RKO (cell line): ENCODE measurements around the gene AASDH.

Experiments
- DNase-seq: peaks from one replicate; pipeline ENCODE4 v3.0.0-alpha.2; 2016; ENCODE audit warnings: low spot score

Gene AASDH

DNA sequence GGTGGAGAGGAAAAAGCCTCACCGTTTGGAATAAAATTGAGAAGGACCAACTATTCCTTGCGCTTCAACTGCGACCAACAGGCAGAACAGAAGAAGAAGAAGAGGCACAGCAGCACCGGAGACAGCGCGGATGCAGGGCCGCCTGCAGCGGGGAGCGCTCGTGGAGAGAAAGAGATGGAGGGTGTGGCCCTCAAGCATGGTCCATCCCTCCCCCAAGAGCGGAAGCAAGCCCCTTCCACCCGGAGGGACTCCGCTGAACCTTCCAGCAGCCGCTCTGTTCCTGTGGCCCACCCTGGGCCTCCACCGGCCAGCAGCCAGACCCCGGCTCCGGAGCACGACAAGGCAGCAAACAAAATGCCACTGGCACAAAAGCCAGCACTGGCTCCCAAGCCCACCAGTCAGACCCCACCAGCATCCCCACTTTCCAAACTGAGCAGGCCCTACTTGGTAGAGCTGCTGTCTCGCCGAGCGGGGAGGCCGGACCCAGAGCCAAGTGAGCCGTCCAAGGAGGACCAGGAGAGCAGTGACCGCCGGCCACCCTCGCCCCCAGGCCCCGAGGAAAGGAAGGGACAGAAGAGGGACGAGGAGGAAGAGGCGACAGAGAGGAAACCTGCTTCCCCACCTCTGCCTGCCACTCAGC lies 71.2 kb downstream of the AASDH start:
- DNase-seq = no peak

DNA sequence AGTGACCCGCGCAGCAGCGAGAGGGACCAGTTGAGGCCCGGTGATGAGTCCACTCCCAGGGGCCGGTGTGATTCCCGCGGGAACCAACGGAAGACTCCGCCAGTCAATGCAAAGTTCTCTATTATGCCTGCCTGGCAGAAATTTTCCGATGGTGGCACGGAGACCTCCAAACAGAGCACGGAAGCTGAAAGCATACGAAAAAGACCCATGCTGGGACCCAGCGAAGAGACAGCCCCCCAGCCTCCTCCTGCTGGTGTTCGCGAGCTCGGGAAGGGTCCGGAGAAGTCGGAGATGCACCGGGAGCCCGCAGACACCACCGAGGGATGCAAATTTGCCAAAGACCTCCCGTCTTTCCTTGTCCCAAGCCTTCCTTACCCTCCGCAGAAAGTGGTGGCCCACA lies 71.7 kb downstream of the AASDH start:
- DNase-seq = no peak

DNA sequence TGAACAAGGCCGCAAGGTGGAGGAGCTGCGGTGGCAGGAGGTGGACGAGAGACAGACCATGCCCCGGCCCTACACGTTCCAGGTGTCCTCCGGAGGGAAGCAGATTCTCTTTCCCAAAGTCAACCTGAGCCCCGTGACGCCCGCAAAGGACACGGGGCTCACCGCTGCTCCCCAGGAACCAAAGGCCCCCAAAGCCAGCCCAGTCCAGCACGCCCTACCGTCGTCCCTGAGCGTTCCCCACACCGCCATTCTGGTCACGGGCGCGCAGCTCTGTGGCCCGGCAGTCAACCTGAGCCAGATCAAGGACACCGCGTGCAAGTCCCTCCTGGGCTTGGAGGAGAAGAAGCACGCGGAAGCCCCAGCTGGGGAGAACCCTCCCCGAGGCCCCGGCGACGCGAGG lies 72.2 kb downstream of the AASDH start:
- no peak for DNase-seq

DNA sequence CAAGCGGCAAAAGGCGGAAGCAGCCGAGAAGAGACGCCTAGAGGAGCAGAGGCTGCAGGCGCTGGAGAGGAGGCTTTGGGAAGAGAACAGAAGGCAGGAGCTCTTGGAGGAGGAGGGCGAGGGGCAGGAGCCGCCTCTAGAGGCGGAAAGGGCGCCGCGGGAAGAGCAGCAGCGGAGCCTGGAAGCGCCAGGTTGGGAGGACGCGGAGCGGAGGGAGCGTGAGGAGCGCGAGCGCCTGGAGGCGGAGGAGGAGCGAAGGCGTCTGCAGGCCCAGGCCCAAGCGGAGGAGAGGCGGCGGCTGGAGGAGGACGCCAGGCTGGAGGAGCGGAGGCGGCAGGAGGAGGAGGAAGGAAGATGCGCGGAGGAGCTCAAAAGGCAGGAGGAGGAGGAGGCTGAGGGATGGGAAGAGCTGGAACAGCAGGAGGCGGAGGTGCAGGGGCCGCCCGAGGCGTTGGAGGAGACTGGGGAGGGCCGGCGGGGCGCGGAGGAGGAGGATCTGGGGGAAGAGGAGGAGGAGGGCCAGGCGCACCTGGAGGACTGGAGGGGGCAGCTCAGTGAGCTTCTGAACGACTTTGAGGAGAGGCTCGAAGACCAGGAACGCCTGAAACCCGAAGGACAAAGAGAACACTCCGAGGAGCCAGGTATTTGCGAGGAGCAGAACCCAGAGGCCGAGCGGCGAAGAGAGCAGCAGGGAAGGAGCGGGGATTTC lies 72.9 kb downstream of the AASDH start:
- DNase-seq = no peak

DNA sequence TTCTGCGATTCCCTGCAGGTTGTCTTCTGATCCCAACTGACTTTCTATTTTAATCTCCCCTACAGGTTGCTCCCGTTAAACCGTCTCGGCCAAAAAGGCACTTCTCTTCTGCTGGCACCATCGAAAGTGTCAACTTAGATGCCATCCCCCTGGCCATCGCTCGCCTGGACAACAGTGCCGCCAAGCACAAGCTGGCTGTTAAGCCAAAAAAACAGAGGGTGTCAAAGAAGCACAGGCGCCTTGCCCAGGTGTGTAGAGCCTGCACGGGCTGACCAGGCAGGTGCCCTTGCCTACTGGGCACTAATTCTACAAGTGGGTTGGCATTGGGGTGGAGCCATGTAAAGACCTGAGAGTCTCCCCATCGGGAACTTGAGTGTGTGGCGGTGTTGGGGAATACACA lies 74.2 kb downstream of the AASDH start:
- no peak for DNase-seq

DNA sequence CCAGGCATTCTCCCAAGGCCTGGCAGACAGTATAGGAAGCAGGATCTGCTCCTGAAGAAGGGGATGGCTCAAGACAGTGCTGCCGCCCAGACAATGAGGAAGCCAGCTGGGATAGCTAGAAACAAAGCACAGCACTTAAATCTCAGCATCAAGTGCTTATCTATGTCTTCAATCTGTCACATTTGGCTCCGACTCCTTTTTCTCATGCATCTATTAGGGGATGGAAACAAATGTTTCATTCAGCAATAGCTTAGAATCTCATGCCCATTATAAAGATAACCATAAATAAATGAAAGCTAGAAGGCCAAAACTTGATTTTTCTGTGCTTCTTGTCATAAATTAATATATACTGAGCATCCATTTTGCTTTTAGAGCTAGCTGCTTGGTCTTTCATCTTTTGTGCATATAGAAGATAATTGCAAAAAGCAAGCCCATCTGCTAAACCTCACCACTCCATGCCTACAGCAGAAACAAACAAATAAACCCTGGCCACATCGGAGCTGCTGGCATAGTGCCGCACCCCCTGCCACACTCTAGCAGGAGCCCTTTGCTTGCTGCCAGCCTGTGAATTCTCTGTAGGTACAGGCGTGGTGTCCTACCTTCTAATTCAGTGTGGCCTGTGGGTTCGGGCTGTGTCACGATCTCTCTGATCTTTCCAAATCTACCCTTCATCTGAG lies 75.9 kb downstream of the AASDH start:
- no peak for DNase-seq

DNA sequence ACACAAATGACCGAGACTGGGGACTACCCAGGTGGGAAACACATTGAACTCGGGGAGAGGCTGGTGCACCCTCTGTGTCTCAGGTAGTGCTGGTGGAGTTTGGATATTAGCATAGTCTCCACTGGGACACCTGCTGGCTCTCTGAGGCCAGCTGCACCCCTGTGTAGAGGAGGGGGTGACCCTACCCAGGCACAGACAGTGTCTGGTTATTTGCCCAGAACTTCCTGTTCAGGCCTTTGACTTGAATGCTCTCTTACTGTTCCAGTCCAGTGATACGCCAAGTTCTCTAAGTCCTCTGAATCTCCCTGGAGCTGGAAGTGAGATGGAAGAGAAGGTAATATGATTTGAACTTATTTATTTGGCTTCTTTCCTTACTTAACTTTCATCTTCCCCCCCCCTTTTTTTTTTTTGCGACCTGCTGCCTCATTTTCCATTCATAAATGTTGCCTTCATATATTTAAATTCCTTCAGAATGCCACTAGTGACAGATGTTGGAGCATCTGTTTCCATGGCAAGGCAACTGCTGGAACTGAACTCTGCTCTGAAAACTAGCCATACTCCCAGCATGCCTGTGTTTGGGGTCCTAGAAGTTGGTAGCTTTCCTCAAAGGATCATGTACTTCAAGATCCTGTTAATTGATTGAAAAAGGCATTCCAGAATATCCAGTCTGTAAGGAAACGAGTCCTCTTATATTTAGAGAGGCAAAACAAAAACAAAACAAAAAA lies 76.7 kb downstream of the AASDH start:
- no peak for DNase-seq

DNA sequence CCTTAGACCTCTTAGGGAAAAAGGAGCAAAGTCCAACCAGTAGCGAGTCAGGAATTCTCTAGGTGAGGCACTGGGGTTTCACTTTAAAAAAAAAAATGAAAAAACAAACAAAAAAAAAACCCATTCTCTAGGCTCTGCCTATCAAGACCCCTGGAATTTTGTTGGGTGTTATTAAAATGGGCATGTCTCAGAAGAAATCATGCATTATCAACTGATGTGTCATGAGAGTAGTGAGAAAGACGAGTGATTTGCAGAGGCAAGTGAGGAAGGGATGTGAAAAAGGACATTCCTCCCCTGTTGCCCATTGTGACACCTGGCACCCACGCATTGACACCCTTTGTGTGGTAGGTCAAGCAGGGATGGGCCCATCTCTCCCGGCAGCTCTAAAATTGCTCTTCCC lies 78.9 kb downstream of the AASDH start:
- no peak for DNase-seq

DNA sequence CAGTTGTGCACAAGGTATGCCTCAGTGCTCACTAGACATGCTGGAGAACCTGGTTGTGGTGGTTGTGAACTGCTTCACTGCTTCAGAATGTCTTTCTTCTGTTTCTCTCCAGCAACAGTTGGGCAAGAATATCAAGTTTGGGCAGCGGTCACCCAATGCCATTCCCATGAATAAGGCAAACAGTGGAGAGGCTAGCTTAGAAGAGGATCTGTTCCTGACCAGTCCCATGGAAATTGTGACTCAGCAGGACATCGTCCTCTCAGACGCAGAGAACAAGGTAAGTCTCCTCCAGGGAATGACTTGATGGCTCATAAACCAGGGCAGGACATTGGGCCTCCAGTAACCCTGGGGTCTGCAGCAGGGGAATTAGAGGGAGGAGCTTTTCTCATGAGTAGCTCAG lies 79.9 kb downstream of the AASDH start:
- DNase-seq = no peak

DNA sequence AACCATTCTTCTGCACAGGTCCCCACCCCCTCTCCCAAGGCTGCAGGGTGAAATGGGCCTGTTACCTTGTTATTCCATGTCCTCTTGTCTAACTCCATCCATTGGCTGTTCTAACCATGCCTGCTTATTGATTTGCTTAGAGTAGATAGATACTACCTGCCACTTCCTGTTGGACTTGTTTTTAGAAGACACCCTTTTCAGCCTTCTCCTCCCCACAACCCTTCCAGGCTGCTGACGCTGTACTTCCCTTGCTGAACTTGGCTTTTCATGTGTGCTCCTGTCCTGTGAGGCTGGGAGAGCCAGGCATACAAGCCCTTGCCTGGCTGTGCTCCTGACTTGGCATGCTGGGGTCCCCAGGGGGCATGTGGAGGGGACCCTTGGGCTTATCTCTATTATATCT lies 81.9 kb downstream of the AASDH start:
- DNase-seq = no peak

DNA sequence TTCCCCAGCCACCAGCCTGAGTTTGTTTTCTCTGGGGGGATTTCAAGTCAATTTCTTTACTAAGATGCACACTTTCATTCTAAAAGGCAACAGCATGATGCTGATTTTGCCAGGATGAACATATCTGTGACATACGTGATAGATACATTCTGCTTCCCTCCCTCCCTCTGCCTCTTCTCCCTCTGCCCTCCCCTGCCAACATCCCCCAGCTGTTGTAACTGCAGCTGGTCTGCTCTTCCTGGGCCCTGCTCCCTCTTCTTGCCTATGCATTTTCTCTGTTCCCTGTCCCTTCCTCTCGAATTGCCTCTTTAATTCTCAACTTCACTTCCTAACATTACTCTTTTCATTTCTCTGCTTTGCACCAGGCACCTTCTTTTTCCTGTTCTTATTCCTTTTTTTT lies 83.4 kb downstream of the AASDH start:
- DNase-seq = no peak

DNA sequence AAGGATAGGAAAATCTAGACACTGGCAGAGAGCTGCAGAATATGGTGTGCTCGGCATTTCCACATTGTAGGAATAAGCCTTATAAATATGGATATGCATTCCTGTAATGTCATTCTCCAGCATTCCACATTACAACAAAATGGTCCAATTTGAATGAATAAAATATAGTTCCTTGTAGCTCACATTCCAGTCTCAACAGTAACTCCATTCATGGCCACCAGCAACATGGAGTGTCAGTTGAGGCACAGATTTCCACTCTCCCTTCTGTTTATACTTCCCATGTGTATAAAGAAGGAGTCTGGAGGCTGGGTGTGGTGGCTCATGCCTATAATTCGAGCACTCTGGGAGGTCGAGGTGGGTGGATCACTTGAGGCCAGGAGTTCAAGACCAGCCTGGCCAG lies 84.5 kb downstream of the AASDH start:
- DNase-seq = no peak

DNA sequence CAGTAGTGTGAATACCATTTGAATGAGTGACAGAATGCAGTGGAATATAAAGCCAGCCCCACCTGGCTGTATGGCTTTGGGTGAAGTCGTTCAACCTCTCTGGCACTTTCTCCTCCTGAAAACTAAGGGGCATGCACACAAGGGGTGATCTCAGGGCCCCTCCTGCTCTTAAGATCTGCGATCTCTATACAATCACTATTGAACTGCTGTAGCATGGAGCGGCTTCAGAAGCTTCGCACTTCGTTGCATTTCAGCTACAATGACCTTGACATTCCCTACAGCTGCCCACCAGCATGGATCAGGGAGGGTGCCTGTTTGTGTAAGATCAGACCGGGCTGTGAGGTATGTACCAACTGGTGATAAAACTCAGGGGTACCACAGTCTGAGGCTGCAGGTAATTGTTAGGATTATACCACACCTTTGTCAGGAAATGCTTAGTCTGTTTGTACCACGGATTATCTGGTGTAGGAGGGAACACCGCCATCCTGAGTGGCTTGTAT lies 85.2 kb downstream of the AASDH start:
- DNase-seq = no peak

DNA sequence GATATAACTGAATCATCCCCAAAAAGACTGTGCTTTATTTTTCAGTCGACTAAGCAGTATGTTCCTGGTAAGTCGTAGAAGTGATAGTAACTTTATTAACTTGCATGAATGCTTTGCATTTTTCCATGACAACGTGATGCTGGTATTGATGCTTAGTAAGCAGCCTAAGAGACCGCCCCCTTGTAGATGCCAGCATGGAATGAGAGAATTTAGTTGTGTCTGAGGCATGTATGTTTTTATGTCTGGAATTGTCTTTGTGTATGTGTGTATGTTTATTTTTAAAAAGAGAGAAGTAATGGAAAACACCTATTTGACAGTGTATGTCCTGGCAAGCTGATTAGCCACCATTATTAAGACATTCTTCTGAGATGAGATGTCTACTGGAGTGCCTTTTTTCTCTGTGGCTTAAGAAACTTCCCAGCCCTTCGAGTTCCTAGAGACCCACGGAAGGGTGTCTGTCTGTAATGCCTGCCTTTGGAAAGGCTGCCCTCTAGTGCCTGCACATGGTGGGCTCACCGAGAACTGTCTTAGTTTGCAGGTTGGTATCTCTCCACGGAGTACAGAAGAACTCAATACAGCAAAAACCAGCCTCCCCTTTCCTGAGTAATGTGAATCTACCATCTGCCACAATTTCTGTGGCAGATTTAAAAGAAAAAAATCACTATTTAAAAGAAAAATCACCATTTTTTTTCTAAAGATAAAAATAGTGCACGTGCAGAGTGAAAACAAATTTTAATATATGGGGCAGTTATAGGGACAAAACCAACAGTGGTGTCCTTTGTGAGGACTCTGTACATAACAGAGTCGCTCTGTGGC lies 85.9 kb downstream of the AASDH start:
- DNase-seq = peak; percentile 85

DNA sequence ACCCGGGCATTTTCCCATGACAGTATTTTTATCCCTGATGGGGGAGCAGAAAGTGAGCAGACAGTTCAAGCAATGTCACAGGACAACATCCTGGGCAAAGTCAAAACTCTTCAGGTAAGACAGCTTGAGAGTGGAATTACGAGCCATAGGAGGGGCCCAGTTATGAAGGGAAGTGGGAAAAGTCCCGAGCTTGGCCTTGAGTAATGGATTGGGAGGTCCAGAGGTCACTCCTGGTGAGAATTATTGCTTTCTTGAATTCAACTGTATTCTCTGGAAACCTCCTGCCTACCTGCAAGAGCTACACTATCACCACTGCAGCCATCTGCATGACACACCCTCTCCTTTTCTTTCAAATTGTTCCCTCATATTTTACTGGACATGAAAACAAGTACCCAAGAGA lies 89.1 kb downstream of the AASDH start:
- DNase-seq = no peak

DNA sequence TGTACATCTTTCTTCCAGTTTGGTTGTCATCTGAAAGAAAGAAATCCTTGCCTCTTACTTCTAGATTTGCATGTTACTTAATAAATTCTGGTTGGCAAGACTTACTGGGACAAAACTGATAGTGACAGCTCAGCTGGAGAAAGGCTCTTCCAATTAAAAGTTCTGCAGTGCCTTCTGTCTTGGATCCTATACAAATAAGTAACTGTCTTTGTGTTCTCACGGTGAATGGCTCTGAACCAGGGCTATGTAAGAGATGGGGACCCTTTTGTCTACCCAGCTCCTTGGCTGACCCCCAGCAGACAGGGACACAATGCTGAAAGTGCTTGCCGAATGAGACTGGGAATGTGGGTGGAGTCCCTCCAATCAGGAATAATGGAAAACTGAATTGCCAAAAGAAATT lies 89.5 kb downstream of the AASDH start:
- no peak for DNase-seq

DNA sequence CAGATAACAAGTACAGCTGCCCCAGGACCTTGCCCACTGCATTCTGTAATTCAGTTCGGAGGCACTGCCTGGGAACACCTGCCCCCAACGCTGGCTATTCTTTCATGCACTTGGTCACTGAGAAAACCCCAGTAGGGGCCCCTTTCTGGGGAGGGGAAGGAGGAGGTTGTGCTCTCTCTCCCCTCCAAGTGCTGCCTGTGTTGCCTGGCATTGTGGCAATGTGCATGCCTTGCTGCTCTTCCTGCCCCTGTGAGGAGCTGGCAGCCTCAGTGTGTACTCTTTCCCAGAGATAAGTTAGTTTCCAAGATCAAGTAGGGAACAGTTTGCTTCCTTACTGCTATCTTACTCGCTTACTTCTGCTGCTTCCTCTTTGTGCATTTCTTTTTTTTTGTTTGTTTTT lies 90.8 kb downstream of the AASDH start:
- no peak for DNase-seq

DNA sequence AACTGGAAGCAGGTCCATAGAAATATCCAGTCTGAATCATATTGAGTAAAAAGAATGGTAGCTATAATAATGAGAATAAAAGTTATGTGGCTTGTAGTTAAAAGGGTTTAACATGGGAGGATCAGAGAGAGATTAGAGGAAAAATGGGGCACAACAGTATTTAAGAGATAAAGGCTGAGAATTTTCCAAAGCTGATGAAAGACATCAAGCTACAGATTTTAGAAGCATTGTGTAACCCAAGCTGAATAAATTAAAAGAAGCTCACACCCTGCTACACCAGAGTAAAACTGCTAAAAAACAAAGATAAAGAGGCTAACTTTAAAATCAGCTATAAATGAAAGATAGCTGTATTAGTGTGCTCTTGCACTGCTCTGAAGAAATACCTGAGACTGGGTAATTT lies 94.2 kb downstream of the AASDH start:
- no peak for DNase-seq

DNA sequence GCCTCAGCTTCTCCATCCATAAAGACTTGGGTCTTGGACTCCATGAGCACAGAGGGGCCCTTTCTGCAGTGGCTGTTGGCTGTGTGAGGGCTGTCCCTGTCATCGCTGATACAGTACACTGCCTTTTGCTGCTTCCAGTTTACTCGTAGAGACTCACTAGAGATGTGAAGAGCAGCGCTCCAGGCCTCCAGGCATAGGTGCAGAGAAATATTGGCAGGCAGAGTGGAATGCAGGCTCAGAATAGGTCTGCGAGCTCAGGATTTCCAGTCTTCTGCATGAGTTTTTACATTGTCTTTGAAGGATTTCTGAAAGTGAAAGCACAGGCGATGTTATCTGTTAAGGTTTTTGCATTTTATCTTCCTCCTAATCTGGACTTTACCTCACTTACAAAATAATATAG lies 97.4 kb downstream of the AASDH start:
- DNase-seq = no peak

DNA sequence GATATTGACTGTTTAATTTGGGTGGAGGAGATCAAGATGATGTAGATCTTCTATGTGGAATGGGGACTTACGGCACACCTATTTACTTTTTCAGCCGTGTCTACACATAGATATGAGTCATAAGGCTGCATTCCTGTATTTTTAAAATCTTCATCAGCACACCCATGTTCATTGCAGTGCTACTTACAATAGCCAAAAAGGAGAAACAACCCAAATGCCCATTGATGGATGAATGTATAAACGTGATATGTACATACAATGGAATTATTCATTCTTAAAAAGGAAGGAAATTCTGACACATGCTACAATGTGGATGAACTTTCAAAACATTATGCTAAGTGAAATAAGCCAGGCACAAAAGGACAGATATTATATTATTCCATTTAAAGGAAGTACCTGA lies 98.6 kb downstream of the AASDH start:
- no peak for DNase-seq
